Measurements from ENCODE around the gene SOX9.
"Not testable (repeated sequence)": the region's sequence is repeated elsewhere in the genome, so short reads cannot be mapped to it uniquely, and the experiment has no call there.

The SOX9 gene

GRCh38 chr17:72128039-72128438 is 7.2 kb downstream of the SOX9 start:
- no peak for DNase-seq

GRCh38 chr17:72134608-72135394 is 14.0 kb downstream of the SOX9 start:
- no peak for DNase-seq

GRCh38 chr17:72135546-72136325 is 14.9 kb downstream of the SOX9 start:
- DNase-seq, result no peak

- DNase-seq, result peak; percentile 63
Measured at GRCh38 chr17:72136692-72137091, 15.9 kb downstream of the SOX9 start.

- DNase-seq, result no peak
Measured at GRCh38 chr17:72137161-72137560, 16.3 kb downstream of the SOX9 start.

- DNase-seq, result peak; percentile 24
Measured at GRCh38 chr17:72139212-72139611, 18.4 kb downstream of the SOX9 start.

GRCh38 chr17:72141336-72141735 is 20.5 kb downstream of the SOX9 start:
- no peak for DNase-seq

- not testable (repeated sequence) for DNase-seq
Measured at GRCh38 chr17:72142097-72142496, 21.3 kb downstream of the SOX9 start.

GRCh38 chr17:72142614-72143013 is 21.8 kb downstream of the SOX9 start:
- no peak for DNase-seq

- DNase-seq, result no peak
Measured at GRCh38 chr17:72143245-72143644, 22.4 kb downstream of the SOX9 start.

GRCh38 chr17:72144101-72144500 is 23.3 kb downstream of the SOX9 start:
- no peak for DNase-seq

- DNase-seq, result no peak
Measured at GRCh38 chr17:72145562-72145961, 24.7 kb downstream of the SOX9 start.

GRCh38 chr17:72145962-72146361 is 25.1 kb downstream of the SOX9 start:
- DNase-seq, result peak; percentile 39

- DNase-seq, result no peak
Measured at GRCh38 chr17:72146371-72146770, 25.6 kb downstream of the SOX9 start.

- DNase-seq, result no peak
Measured at GRCh38 chr17:72150632-72151460, 30.0 kb downstream of the SOX9 start.

- DNase-seq, result peak; percentile 79
Measured at GRCh38 chr17:72151565-72152386, 31.0 kb downstream of the SOX9 start.

- no peak for DNase-seq
Measured at GRCh38 chr17:72152387-72152929, 31.6 kb downstream of the SOX9 start.

GRCh38 chr17:72158895-72159885 is 38.4 kb downstream of the SOX9 start:
- DNase-seq, result no peak

- no peak for DNase-seq
Measured at GRCh38 chr17:72162569-72162968, 41.7 kb downstream of the SOX9 start.

GRCh38 chr17:72163474-72163873 is 42.7 kb downstream of the SOX9 start:
- no peak for DNase-seq

Data from kidney glomerular epithelial cell (primary cell).